NCI-H2227 (cell line): Measurements from ENCODE around the gene TEX51.

Experiments
- DNase-seq: peaks from one replicate; lab custom pipeline; 2025; ENCODE audit not compliant: unreplicated experiment; lab: John Stamatoyannopoulos, UW

The TEX51 gene

DNA sequence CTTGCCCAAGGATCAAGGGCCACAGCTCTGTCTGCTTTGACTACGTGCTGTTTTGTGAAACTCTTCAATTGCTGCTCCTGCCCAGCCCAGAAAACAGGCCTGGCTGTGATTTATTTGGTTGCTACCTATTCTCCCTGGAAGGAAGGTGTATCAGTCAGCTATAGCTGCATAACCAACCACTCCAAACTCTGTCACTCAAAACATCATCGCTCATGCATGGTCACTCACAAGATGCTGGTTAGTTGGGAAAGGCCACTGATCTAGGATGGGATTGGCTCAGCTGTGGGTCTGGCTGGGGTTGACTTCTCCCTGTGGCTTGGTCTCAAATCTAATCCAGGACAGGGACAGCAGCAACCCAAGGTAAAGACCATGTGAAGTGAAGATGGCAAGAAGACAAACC, 14.6 kb downstream of the TEX51 start:
- DNase-seq, result no peak

DNA sequence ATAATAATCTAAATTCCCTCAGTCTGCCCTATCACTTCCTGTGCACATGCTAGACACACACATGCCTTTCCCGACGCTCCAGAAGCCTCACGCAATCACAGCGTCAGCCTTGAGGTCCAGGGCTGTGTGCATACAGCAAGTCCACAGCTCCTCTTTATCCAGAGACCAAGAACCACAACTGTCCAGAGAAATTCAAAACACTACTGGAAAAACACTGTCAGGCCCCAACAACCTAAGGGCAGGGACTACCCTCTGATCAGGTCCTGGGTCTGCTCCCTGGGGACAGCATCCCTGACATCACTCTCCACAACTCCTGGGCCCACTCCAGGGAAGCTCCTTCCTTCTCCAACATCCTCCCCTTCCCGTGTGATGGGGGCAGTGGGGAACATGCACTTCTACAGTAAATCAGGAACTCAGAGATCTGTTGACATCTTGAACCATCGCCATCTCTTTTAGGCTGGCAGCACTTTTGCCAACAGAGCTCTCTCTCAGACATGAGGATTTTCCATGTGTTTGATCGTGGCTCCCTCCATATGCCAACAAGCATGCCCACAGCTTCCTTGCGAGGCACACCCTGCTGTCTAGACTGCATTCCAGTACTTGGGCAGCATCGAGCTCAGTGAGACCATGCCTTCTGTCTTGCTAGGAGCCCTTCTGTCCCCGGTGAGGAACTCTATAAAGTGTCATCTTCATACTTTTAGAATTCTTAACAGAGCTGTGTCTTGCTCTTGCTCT, 15.4 kb downstream of the TEX51 start:
- DNase-seq, result no peak

GRCh38 chr2:126914811-126915500, 16.3 kb downstream of the TEX51 start:
- DNase-seq, result no peak

DNA sequence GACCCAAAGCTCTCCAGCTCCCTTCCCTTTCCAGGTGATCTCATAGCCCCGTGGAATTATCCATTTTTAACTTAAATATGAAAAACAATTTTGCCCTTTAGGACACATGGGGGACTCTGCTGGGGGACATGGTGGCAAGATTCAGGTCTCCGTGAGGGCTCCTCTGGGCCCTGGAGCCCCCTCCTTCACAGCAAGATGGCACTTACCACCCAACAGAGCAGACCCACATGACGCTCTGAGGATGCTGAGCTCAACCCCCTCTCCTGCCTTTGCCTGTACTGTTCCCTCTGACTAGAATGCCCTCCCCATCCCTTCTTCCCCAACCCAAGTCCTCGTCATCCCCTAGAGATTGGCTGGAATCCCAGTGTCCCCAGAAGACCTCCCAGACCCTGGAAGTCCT, 17.2 kb downstream of the TEX51 start:
- no peak for DNase-seq

DNA sequence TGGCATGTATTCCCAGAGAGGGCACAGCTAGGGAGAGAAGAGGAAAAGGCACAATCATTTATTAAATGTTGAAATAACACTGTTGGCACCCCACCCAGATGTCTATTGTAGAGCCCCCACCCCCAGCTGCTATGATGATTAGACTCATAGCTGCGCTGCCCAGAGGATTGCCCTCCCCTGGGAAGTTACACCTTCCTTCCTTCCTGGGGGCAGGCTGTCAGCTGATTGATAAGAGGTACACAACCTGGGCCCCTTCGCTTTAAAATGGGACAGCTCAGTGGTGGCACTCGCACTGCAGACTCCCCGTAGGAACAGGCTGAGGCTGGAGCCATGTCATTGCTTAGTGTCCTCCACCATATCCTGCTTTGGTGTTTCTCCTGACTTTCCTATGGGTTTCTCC, 18.1 kb downstream of the TEX51 start:
- DNase-seq, result no peak

- DNase-seq, result no peak
These were observed 22.4 kb downstream of the TEX51 start for GRCh38 chr2:126921066-126921465.

- no peak for DNase-seq
These were observed 32.4 kb downstream of the TEX51 start for GRCh38 chr2:126930970-126931590.

DNA sequence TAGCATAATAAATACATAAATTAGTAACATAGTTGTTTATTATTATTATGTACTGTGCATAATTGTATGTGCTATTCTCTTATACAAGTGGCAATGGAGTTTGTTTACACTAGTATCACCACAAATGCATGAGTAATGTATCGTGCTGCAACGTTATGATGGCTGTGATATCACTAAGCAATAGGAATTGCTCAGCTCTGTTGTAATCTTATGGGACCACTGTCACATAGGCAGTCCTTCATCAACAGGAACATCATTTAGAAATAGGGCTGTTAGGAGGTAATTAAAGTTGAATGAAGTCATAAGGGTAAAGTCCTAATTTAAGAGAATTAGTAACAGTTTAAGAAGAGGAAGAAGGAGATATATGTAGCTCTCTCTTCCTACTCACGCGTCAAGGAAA, 33.8 kb downstream of the TEX51 start:
- no peak for DNase-seq

DNA sequence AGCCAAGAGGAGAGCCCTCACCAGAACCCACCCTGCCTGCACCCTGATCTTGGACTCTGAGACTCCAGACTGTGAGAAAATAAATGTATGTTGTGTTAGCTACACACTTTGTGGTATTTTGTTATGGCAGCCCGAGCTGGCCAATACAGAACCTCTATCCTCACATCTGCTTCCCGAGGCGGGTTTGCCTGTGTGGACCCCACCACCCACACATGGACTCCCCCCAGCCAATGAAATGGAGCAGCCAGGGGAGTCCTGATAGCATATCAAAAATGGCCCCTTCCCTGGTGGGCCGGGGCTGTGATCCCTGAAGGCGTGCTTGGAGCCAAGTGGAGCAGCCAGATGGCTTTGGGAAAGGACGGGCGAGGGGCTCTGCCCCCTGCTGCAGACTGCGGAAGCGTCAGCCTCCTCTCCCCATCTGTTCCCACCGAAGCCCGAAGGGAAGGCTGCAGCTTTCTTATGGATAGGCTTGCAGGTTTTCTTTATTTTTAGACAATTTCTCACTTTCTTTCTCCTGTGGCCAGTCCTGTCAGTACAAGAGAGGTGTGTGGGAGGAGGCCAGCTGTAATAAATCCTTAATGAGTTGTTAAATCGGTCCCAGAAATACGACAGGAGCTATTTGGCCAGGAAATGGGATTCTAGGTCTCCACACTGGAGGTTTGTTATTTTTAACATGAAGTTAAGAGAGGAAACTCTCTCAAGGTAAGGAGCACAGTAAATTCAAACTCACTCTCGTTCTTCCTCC, 34.4 kb downstream of the TEX51 start:
- no peak for DNase-seq

DNA sequence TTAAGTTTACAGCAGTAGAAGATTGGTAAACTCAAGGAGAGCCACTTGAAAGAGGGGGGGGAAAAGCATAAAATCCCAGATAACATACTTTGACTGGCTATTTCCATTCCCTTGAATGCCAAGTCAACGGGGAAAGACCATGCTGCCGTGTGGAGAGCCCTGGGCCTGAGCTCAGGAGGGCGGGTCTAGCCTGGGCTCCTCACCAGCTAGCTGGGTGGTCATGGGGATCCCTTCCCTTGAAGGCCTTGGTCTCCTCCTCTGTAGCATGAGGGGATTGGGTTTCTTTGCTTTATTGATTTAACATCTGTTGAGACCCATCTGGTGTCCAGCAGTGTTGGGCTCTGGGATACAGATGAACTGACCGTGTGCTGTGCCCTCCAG, 35.0 kb downstream of the TEX51 start:
- no peak for DNase-seq

DNA sequence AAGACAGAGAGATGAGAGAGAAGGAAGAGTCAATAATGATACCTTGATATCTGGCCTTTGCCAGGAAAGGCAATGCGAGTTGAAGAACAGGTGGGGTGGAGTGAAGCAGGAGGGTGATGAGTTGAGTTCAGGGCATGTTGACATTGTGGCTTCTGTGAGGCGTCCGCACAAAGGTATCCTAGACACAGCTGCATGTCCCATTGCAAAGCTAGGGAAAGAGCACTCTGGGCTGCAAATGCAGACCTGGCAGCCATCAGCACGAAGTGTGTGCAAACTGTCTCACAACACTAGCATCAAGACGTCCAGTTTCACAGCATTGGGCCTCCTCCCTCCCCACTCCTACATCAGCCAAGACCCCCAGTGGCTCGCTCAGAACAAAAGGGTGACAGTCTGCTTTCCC, 36.1 kb downstream of the TEX51 start:
- DNase-seq, result no peak

- no peak for DNase-seq
These were observed 37.1 kb downstream of the TEX51 start for GRCh38 chr2:126935774-126936173.

- no peak for DNase-seq
These were observed 37.6 kb downstream of the TEX51 start for GRCh38 chr2:126936219-126936723.

DNA sequence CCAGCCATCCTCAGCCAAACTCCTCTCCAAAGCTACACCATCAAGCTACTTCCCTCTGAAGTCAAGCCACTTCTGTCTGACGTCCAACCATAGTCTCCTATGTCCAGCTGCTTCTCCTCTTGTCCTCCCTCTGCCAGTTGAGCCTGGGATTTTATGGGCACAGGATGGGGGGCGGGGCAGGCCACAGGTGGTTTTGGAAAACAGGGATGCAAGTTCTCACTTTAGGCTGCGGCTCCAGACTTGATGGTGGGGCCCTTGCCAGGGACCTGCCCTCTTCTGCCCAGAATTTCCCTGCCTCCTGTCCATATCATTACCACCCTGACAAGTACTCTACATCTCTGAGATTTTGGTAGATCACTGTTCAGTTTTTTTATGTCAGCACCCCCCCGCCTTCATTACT, 41.6 kb downstream of the TEX51 start:
- DNase-seq, result no peak

DNA sequence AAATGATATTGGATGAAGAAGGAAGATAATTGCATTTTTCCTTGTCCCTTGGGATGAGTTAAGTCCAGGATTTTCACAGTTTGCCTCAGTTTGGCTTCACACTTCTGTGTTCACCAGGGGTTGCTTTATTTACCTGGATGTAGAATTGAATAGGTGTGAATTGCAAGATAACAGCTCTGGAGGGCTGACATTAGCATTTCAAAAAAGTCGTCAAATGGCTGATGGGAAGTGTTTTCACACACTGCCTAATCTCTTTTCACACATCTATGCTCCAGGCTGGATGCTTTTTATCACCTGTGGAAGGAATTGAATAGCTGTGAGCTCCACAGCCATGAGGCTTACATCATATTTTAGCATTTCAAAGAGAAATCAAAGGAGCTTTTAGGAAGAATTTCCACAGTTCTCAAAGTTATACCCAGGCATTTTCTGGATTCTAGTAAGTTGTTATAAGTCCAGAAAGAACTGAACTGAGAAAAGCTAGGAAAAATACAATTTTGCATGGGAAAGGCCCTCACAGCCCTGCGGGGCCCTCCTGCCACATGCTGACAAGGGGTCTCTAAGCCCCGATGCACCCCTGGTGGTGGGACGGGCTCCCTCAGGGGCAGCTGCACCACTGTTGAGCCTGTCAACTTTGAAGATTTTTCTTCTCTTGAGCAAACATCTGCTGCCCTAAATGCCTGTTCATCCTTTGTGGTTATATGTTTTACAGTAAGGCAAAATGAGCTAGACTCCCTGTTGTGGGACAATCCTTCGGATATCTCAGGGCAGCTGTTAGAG, 43.9 kb downstream of the TEX51 start:
- DNase-seq, result no peak

GRCh38 chr2:126943612-126944348, 45.1 kb downstream of the TEX51 start:
- no peak for DNase-seq

DNA sequence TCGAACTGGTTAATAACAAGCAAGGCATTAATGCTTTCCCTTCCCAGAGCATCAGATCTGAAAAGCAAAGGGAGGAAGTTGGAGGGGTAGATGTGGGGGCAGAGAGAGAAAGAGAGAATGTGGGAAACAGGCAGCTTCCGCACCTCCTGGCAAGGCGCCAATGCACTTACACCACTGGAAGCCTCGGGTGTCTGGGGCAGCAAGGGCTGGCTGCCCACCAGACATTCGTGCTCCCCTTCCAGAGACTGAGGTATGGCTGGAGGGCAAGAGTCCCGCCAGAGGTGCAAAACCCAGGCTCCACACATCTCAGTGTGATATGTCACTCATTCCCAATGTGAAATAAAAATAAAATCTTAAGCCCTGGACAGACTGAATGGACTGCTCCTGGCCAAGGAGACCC, 46.4 kb downstream of the TEX51 start:
- DNase-seq, result no peak

DNA sequence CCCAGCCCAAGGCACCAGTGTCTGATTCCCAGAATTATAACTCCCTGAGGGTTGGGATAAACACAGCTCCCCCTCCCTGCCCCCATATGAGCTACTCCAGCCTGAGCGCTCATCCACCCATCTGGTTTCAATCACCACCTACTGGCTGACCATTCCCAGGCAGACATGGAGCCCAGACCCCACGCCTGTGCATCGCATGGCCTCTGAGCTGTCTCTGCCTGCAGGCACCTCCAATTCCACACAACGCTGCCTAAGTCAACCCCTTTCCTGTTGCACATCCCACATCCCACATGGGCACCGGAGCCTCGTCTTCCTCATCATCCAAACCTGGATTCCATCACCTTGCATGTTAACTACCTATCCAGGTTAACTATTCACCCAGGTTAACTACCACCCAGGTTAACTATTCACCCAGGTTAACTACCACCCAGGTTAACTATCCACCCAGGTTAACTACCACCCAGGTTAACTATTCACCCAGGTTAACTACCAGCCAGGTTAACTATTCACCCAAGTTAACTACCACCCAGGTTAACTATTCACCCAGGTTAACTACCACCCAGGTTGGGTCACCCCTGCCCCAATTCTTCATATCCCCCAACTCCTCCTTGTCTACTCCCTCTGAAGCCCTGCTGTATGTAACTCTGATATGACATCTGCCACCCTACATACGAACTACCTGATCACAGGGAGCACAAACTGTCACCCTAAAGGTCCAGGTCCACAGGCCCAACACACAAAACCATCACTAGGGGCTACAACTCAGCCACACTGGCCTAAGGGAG, 47.8 kb downstream of the TEX51 start:
- DNase-seq, result no peak

GRCh38 chr2:126947103-126947429, 48.4 kb downstream of the TEX51 start:
- DNase-seq, result no peak
